Measurements from ENCODE around the gene ATP5ME. TPM values are rescaled to one million over a fixed set of nuclear protein-coding genes. Genes with fewer than 3 reads are reported as not detected.
"Not testable (repeated sequence)": the region's sequence is repeated elsewhere in the genome, so short reads cannot be mapped to it uniquely, and the experiment has no call there.

Gene ATP5ME
- total and polyA plus RNA-seq, 4 donors: 31.4 to 621 (median 169) TPM

GRCh38 chr4:699816-700580, 25.9 kb upstream of the ATP5ME start:
- 89% methylated on average over 27 of the region's 27 CpGs for WGBS
- no peak overlapping the region for H3K9ac ChIP-seq (ENCODE audit: low read depth in 1 of 2, low read length in 2 of 2)
- TF ChIP-seq JUND (IDR thresholded peaks at IDR 0.05) (no peak), FOXA2 (IDR thresholded peaks at IDR 0.05) (no peak), NR2F2 (IDR thresholded peaks at IDR 0.05) (no peak), FOXA1 (IDR thresholded peaks at IDR 0.05) (no peak), HNF4G (IDR thresholded peaks at IDR 0.05) (no peak), ZBTB33 (IDR thresholded peaks at IDR 0.05) (no peak), RAD21 (IDR thresholded peaks at IDR 0.05) (no peak), EGR1 (IDR thresholded peaks at IDR 0.05; ENCODE audit: low read depth in 2 of 2) (no peak), RXRA (IDR thresholded peaks at IDR 0.05) (no peak), SP1 (IDR thresholded peaks at IDR 0.05) (no peak), GABPA (IDR thresholded peaks at IDR 0.05 in 1 of 2, conservative IDR thresholded peaks at IDR 0.05 in 1 of 2) (no peak), YY1 (IDR thresholded peaks at IDR 0.05) (no peak), HNF4A (conservative IDR thresholded peaks at IDR 0.05) (no peak), TAF1 (conservative IDR thresholded peaks at IDR 0.05) (no peak)
- TF ChIP-seq, protein P1, sequence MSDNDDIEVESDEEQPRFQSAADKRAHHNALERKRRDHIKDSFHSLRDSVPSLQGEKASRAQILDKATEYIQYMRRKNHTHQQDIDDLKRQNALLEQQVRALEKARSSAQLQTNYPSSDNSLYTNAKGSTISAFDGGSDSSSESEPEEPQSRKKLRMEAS (IDR thresholded peaks at IDR 0.05): no peak
- TF ChIP-seq, protein P2, sequence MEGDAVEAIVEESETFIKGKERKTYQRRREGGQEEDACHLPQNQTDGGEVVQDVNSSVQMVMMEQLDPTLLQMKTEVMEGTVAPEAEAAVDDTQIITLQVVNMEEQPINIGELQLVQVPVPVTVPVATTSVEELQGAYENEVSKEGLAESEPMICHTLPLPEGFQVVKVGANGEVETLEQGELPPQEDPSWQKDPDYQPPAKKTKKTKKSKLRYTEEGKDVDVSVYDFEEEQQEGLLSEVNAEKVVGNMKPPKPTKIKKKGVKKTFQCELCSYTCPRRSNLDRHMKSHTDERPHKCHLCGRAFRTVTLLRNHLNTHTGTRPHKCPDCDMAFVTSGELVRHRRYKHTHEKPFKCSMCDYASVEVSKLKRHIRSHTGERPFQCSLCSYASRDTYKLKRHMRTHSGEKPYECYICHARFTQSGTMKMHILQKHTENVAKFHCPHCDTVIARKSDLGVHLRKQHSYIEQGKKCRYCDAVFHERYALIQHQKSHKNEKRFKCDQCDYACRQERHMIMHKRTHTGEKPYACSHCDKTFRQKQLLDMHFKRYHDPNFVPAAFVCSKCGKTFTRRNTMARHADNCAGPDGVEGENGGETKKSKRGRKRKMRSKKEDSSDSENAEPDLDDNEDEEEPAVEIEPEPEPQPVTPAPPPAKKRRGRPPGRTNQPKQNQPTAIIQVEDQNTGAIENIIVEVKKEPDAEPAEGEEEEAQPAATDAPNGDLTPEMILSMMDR (IDR thresholded peaks at IDR 0.05; ENCODE audit: low read depth, low read length, missing input control): no peak
- TF ChIP-seq, protein P3, sequence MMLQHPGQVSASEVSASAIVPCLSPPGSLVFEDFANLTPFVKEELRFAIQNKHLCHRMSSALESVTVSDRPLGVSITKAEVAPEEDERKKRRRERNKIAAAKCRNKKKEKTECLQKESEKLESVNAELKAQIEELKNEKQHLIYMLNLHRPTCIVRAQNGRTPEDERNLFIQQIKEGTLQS (IDR thresholded peaks at IDR 0.05): no peak
- TF ChIP-seq, protein P4, sequence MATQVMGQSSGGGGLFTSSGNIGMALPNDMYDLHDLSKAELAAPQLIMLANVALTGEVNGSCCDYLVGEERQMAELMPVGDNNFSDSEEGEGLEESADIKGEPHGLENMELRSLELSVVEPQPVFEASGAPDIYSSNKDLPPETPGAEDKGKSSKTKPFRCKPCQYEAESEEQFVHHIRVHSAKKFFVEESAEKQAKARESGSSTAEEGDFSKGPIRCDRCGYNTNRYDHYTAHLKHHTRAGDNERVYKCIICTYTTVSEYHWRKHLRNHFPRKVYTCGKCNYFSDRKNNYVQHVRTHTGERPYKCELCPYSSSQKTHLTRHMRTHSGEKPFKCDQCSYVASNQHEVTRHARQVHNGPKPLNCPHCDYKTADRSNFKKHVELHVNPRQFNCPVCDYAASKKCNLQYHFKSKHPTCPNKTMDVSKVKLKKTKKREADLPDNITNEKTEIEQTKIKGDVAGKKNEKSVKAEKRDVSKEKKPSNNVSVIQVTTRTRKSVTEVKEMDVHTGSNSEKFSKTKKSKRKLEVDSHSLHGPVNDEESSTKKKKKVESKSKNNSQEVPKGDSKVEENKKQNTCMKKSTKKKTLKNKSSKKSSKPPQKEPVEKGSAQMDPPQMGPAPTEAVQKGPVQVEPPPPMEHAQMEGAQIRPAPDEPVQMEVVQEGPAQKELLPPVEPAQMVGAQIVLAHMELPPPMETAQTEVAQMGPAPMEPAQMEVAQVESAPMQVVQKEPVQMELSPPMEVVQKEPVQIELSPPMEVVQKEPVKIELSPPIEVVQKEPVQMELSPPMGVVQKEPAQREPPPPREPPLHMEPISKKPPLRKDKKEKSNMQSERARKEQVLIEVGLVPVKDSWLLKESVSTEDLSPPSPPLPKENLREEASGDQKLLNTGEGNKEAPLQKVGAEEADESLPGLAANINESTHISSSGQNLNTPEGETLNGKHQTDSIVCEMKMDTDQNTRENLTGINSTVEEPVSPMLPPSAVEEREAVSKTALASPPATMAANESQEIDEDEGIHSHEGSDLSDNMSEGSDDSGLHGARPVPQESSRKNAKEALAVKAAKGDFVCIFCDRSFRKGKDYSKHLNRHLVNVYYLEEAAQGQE (IDR thresholded peaks at IDR 0.05): no peak
- no peaks in the 10 kb centered on the region for H3K9me3 ChIP-seq (ENCODE audit: control insufficient read depth in 4 of 4, low read length in 3 of 4)
- peaks cover 0 to 7% (median 2%) of the 10 kb centered on the region in 4 donors for H3K4me1 ChIP-seq (ENCODE audit: control insufficient read depth in 4 of 4, insufficient read depth in 4 of 4, low read length in 3 of 4)
- H3K27ac ChIP-seq (ENCODE audit: low read depth in 1 of 2, low read length in 2 of 2): no peak overlapping the region
- H3K4me3 ChIP-seq (ENCODE audit: low read depth in 1 of 3, low read length in 3 of 3): no peak overlapping the region
- DNase-seq (ENCODE audit: low spot score): no peak
- H3K27me3 ChIP-seq (ENCODE audit: control insufficient read depth in 4 of 4, insufficient read depth in 4 of 4, low read length in 3 of 4): no peaks in the 10 kb centered on the region
- H3K36me3 ChIP-seq (ENCODE audit: control insufficient read depth in 4 of 4, insufficient read depth in 3 of 4, low read depth in 1 of 4, low read length in 3 of 4): no peaks in the 10 kb centered on the region

- H3K27me3 ChIP-seq (ENCODE audit: control insufficient read depth in 4 of 4, insufficient read depth in 4 of 4, low read length in 3 of 4); H3K9me3 ChIP-seq (ENCODE audit: control insufficient read depth in 4 of 4, low read length in 3 of 4); H3K36me3 ChIP-seq (ENCODE audit: control insufficient read depth in 4 of 4, insufficient read depth in 3 of 4, low read depth in 1 of 4, low read length in 3 of 4); H3K4me1 ChIP-seq (ENCODE audit: control insufficient read depth in 4 of 4, insufficient read depth in 4 of 4, low read length in 3 of 4); H3K4me3 ChIP-seq (ENCODE audit: low read depth in 1 of 3, low read length in 3 of 3); H3K9ac ChIP-seq (ENCODE audit: low read depth in 1 of 2, low read length in 2 of 2); H3K27ac ChIP-seq (ENCODE audit: low read depth in 1 of 2, low read length in 2 of 2); DNase-seq (ENCODE audit: low spot score): not testable (repeated sequence)
- 86% methylated on average over 12 of the region's 12 CpGs for WGBS
Observed at GRCh38 chr4:694341-694940, 20.4 kb upstream of the ATP5ME start.

Data from liver (tissue), 9 donors.